Measurements from ENCODE around the gene DOK3. TPM values are rescaled to one million over a fixed set of nuclear protein-coding genes. Genes with fewer than 3 reads are reported as not detected.

The DOK3 gene
- polyA plus RNA-seq, 1 experiment = 0.50 TPM

DNA sequence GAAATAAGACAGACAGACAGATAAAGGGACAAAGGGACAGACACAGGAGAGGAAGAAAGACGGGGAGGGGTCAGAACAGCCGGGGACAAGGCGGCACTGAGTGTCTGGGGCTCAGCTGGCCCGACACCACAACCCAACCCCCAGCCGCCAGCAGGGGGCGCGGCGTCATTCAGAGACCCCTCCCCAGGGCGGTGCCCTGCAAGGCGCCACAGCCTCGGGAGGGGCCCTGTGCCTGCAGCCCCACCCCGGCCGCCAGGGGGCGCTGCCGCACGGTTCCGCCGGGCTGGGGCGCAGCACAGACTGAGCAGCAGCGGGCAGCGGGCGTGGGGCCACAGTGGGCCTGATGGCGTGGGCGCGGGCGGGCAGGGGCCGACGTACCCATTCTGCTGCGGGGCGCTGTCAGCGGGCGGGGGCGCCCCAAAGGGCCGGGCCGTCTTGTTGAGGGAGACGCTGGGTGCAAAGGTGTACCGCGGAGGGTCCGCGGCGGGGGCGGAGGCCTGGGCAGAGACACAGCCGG is 18.1 kb downstream of the DOK3 start:
- POLR2A ChIA-PET = interaction anchor here (12.1 kb wide), 1 partner anchor 15 kb away, joined by 230 read pairs; the partner anchor contains the start of gene DBN1
- Histone ChIP-seq H3K27ac (ENCODE audit: low read depth, low read length) (peak overlapping the region; percentile 11), H3K27me3 (ENCODE audit: control insufficient read depth, insufficient read depth, low read length) (no peaks in the 10 kb centered on the region), H3K9me3 (ENCODE audit: control insufficient read depth, insufficient read depth, low read length) (no peaks in the 10 kb centered on the region; the same call in 1 of the 2 replicates), H3K4me3 (ENCODE audit: low read depth, low read length) (no peak overlapping the region)
- DNase-seq (ENCODE audit: low read depth, low spot score) = no peak
- CTCF ChIA-PET = interaction anchor here (2.3 kb wide), 1 partner anchor 10 kb away, joined by 11 read pairs; no protein-coding TSS in a partner anchor
- TF ChIP-seq, protein P1, sequence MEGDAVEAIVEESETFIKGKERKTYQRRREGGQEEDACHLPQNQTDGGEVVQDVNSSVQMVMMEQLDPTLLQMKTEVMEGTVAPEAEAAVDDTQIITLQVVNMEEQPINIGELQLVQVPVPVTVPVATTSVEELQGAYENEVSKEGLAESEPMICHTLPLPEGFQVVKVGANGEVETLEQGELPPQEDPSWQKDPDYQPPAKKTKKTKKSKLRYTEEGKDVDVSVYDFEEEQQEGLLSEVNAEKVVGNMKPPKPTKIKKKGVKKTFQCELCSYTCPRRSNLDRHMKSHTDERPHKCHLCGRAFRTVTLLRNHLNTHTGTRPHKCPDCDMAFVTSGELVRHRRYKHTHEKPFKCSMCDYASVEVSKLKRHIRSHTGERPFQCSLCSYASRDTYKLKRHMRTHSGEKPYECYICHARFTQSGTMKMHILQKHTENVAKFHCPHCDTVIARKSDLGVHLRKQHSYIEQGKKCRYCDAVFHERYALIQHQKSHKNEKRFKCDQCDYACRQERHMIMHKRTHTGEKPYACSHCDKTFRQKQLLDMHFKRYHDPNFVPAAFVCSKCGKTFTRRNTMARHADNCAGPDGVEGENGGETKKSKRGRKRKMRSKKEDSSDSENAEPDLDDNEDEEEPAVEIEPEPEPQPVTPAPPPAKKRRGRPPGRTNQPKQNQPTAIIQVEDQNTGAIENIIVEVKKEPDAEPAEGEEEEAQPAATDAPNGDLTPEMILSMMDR (IDR thresholded peaks at IDR 0.05; ENCODE audit: low read depth, low read length) = peak; percentile 73

DNA sequence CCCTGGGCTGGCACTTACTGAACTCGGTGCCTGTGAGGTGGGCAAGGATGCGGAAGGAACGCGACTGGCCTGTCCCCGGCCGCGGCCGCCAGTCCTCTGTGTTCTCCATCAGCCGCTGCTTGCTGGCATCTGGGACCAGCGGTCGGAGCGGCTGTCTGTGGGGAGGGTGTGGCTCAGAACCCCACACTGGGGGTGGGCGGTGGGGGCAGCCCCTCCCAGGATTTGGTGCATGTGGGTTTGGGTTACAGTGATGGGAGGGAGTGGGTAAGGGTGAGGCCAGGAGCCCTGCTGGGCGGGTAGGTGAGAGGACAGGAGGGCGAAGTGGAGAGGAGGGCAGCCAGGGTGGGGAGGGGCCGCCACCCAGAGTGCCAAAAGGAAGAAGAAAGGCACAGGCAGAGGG is 18.6 kb downstream of the DOK3 start:
- ChIA-PET POLR2A (interaction anchor here (12.1 kb wide), 1 partner anchor 14 kb away, joined by 230 read pairs; the partner anchor contains the start of gene DBN1), CTCF (no interaction called here)
- DNase-seq (ENCODE audit: low read depth, low spot score) = no peak
- H3K9me3 ChIP-seq (ENCODE audit: control insufficient read depth, insufficient read depth, low read length) = no peaks in the 10 kb centered on the region; the same call in 1 of the 2 replicates
- H3K27me3 ChIP-seq (ENCODE audit: control insufficient read depth, insufficient read depth, low read length) = no peaks in the 10 kb centered on the region
- H3K27ac ChIP-seq (ENCODE audit: low read depth, low read length) = peak overlapping the region; percentile 11
- no peak overlapping the region for H3K4me3 ChIP-seq (ENCODE audit: low read depth, low read length)
- TF ChIP-seq, protein P1 (IDR thresholded peaks at IDR 0.05; ENCODE audit: low read depth, low read length) = no peak

DNA sequence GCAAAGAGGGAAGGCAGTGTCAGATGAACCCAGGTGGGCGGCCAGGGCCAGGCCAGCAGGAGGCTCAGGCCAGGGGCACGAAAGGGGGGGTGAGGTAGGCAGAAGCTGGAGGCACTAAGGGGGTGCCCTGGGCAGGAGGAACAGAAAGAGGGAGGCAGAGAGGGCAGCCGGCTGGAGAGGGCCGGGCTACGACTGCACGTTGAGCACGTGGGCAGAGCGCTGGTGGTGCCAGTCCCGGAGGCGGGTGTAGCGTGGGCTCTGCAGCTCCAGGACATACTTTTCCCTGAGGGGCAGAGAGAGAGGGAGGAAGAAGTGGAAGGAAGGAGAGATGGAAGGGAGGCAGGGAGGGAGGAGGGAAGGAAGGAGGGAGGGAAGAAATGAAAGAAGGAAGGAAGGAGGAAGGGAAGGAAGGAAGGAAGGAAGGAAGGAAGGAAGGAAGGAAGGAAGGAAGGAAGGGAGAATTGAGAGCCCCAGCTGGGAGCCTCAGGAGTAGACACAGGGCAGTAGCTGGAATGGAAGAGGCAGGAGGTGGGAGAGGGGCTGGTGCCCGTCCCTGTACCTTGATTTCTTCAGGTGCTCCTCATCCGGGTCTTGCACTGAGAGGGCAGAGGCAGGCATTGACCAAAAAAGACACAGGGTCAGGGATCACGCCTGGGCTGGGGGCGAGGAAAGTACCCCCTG is 19.2 kb downstream of the DOK3 start:
- DNase-seq (ENCODE audit: low read depth, low spot score) = no peak
- no peak overlapping the region for H3K27ac ChIP-seq (ENCODE audit: low read depth, low read length)
- ChIA-PET POLR2A (interaction anchor here (0.6 to 12.1 kb wide), 3 partner anchors 5 to 40 kb away, joined by 3 to 230 read pairs (median 42); partner anchors contain the start of genes DBN1 and PDLIM7), CTCF (interaction anchor here (0.6 to 1.0 kb wide), 2 partner anchors 11 to 311 kb away, joined by 3 read pairs; no protein-coding TSS in a partner anchor)
- TF ChIP-seq, protein P1 (IDR thresholded peaks at IDR 0.05; ENCODE audit: low read depth, low read length) = no peak
- no peaks in the 10 kb centered on the region for H3K27me3 ChIP-seq (ENCODE audit: control insufficient read depth, insufficient read depth, low read length)
- H3K9me3 ChIP-seq (ENCODE audit: control insufficient read depth, insufficient read depth, low read length) = no peaks in the 10 kb centered on the region; the same call in 1 of the 2 replicates
- H3K4me3 ChIP-seq (ENCODE audit: low read depth, low read length) = no peak overlapping the region

DNA sequence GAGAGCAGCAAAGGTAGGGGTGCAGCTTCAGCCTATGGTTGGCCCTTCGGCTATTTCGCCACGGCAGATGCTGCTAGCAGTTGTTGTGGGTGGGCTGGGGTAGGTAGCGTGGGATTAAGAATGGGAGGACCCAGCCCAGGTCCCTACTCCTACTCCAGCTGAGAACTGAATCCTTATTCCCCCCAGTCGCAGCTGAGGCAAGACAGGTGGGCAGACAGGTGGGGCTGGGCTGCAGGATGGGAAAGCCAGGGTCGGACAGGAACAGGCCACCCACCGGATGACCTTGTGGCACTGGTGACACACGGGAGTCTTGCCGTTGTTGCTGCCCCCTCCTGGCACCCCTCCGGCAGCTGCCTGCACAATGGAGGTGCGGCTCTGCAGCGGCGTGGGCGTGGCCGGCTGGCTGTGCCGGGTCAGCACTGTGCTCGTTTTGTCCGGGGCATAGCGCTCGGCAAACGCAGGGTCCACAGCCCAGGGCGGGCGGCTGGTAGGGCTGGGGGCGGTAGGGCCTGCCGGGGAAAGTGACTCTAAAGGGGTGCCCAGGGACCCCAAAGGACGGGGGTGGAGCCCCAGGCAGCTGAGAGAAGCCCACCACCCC is 20.4 kb downstream of the DOK3 start:
- CTCF ChIA-PET = interaction anchor here (0.6 to 2.1 kb wide), 2 partner anchors 12 to 35 kb away, joined by 3 to 9 read pairs; no protein-coding TSS in a partner anchor
- Histone ChIP-seq H3K4me3 (ENCODE audit: low read depth, low read length) (no peak overlapping the region), H3K9me3 (ENCODE audit: control insufficient read depth, insufficient read depth, low read length) (no peaks in the 10 kb centered on the region; the same call in 1 of the 2 replicates), H3K27ac (ENCODE audit: low read depth, low read length) (no peak overlapping the region), H3K27me3 (ENCODE audit: control insufficient read depth, insufficient read depth, low read length) (no peaks in the 10 kb centered on the region)
- no peak for DNase-seq (ENCODE audit: low read depth, low spot score)
- TF ChIP-seq, protein P1 (IDR thresholded peaks at IDR 0.05; ENCODE audit: low read depth, low read length) = no peak
- POLR2A ChIA-PET = interaction anchor here (0.6 to 12.1 kb wide), 3 partner anchors 6 to 177 kb away, joined by 3 to 230 read pairs (median 42); partner anchors contain the start of genes DBN1 and PDLIM7

Data from AG04450 (cell line).